ENCODE data around the gene RAB36.

Gene RAB36

DNA sequence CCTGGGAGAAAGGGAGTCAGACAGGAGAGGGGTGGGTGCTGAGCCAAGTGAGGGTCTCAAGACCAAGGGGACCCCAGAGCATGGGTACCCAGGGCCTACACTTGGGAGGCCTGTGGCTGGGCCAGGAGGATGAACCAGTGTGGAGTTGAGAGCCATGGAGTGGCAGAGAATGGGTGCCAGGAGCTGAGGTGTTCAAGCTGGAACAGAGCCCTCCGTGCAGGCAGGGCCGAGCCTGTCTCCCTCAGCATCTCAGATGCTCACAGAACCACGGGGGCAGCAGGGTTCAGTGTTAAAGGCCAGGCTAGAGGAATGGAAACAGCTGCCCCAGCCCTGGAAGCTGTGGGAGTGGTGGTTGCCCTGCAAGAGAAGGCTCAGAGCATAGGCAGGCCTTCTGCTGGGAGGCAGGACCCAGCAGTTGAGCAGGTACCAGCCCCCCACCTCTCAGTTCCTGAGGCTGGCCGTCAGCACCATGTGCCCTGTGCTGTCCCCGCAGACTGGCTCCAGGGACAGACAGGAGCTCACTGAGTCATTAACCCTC is 35.8 kb upstream of the RAB36 start:
- no peak for DNase-seq (ENCODE audit: low spot score)
- TF ChIP-seq, protein P1, sequence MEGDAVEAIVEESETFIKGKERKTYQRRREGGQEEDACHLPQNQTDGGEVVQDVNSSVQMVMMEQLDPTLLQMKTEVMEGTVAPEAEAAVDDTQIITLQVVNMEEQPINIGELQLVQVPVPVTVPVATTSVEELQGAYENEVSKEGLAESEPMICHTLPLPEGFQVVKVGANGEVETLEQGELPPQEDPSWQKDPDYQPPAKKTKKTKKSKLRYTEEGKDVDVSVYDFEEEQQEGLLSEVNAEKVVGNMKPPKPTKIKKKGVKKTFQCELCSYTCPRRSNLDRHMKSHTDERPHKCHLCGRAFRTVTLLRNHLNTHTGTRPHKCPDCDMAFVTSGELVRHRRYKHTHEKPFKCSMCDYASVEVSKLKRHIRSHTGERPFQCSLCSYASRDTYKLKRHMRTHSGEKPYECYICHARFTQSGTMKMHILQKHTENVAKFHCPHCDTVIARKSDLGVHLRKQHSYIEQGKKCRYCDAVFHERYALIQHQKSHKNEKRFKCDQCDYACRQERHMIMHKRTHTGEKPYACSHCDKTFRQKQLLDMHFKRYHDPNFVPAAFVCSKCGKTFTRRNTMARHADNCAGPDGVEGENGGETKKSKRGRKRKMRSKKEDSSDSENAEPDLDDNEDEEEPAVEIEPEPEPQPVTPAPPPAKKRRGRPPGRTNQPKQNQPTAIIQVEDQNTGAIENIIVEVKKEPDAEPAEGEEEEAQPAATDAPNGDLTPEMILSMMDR (IDR thresholded peaks at IDR 0.05; ENCODE audit: extremely low read depth, missing control alignments), result no peak

DNA sequence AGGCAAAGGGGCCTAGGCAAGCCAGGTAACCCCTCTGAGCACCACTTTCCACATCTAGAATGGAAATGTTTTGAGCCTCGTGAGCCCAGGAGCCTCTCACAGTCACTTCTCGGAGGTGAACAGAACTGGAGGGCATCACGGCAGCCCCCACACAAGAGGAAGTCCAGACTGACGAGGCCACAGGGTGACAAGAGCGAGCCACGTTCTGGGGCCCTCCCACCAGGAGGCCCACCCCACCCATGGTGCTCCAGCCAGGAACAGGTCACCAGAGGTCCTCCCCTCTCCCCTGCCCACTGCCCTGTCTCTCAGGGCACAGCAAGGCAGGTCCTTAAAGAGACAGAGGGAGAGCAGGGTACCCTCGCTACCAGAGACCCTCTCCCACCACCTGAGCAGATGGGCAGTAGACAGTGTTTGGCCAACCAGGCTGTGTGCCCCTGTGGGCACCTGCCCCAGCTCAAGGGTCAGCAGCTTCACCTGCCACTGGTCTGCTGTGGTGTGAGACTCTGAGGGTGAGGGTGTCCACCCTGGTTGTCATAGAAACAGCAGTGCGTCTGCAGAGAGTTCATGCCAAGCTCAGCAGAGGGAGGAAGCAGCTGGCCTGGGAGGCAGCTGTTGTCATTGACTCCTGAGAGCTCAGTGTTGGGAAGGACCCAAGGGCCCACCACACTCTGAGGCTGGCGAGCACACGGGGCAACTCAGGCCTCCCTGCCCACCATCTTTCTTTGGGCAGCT is 34.9 kb upstream of the RAB36 start:
- no peak for DNase-seq (ENCODE audit: low spot score)
- TF ChIP-seq, protein P1 (IDR thresholded peaks at IDR 0.05; ENCODE audit: extremely low read depth, missing control alignments), result no peak

DNA sequence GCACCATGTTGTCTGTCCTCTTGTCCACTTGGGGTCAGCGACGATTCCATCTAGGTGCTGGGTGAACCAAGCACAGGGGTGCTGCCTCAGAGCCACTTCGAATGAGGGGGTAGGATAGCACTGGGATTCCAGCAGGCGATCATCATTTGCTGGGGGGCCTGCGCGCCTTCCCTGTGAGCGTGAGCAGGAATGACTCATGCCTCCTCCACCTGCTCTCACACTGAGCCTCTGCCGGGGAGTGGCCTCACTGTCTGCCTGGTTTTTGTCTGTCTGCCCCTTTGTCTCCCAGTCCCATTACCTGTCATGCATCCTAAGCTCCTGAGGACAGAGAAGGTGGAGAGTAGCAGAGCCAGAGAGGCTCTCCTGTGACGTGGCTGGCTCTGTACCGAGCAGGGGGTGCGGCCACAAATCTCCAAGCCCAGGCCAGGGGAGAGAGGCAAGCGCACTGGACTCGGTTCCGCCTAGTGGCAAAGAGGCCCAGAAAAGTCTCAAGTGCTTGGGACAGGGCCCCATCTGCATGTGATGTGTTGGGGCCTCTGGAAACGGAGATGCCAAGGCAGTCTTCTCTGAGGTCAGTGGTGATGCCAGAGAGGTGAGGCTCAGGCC is 34.3 kb upstream of the RAB36 start:
- TF ChIP-seq, protein P1 (IDR thresholded peaks at IDR 0.05; ENCODE audit: extremely low read depth, missing control alignments), result no peak
- DNase-seq (ENCODE audit: low spot score), result no peak

DNA sequence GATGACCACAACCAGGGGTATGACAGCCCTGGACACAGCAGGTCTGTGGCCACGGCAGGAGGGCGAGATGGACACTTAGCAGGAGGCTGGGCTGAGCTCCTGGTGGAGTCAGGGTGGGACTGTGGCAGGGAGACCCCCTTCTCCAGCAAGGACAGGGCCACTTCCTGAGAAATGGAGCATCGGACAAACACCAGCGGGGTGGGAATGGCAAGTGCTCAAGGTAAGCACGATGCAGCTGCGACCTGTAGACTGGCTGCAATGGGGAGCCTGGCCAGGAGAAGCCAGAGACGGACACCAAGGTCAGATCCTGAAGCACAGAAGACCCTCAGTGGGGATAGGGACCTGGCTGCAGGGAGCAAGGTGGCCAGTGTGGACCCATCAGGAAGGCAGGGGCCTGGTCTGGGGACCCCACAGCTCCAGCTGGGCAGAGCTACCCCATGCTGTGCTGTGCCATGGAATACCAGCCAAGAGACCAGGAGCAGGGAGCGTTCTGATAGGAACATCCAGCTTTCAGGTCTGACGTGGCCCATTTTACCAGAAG is 32.7 kb upstream of the RAB36 start:
- no peak for DNase-seq (ENCODE audit: low spot score)
- TF ChIP-seq, protein P1 (IDR thresholded peaks at IDR 0.05; ENCODE audit: extremely low read depth, missing control alignments), result no peak

DNA sequence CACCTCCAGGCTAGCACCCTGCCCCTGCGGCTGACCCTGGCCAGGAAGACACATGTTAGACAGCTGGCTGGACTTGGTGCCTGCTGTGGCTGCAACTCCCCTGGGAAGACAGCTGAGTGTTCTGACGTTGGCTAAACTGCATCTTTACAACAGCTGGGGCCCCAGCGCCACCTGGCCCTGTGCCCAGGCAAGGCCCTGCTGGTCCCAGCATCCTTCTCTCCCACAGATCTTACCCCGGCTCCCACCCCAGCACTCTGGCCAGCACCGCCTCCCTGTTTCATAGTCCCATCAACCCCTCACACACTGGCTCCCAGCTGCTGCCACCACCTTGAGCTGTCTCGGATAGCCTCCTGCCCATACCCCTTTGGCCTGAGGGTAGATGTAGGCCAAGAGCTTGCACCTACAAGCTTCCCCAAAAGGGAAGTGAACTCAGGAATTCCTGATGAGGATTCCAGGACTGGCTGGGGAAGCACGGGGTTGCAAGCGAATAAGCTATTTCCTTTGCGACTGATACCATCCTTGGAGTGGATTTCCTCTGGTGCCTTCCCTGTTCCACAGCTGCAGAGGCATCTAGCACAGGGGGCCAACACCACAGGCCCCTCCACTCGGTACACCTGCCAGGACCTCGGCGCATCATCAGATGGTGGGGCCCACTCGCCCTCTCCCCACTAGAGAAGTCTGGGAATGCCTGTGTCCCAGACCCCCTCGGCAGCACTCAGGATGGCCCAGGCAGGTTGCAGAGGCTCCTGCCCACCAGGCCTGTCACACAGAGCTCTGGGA is 32.0 kb upstream of the RAB36 start:
- TF ChIP-seq, protein P1 (IDR thresholded peaks at IDR 0.05; ENCODE audit: extremely low read depth, missing control alignments), result no peak
- DNase-seq (ENCODE audit: low spot score), result no peak

DNA sequence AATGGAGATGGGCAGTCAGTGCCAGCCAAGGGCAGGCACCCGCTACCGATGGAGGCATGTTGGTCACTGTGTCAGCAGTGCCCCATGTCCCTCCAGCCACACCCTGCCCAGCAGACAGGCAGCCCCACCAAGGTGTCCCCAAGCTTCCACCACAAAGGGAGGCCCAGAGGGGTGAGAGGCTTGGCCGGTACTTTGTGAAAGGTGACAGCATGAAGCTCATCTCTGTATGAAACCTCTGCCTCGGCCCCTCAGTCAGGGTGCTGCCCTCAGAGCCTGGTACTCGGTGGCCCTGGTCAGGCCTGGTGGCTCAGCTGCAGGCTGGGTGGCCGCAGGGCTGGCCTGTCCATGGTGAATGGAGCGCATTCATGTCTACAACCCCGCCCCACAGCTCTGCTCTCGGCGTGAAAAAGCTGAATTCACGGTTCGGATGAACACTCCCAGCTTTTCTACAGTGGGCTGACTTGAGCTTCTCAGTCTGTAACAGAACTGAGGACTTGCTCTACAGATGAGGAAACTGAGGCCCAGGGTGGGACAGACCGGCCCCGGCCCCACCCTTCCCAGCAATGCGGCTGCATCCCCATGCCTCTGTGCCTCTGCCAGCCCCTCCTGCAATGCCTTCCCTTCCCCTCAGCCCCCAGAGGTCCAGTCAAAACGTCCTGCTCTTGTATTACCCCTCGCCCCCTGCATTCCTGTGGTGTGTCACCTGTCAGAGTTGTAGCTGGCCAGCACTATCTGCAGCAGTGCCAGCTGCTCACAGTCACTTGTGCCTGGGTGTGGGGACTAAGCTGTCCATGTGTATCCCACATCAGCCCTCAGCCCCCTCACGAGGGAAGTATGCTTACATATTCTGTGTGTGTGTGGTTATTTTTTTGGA is 31.2 kb upstream of the RAB36 start:
- TF ChIP-seq, protein P1 (IDR thresholded peaks at IDR 0.05; ENCODE audit: extremely low read depth, missing control alignments), result no peak
- no peak for DNase-seq (ENCODE audit: low spot score)
